HL-60 (cell line): ENCODE measurements around the gene TBC1D14.

Experiments used
- CTCF ChIP-seq: IDR thresholded peaks from one replicate; pipeline ENCODE4 v1.5.1; 2011; ENCODE audit warnings: low read length, control low read depth, inconsistent platforms; ENCODE audit not compliant: insufficient read depth
- GABPA ChIP-seq: IDR thresholded peaks from 2 replicates; pipeline ENCODE4 v1.6.1; 2012; ENCODE audit warnings: low read depth
- POLR2AphosphoS5 ChIP-seq: IDR thresholded peaks from 2 replicates; pipeline ENCODE4 v1.6.1; 2012; ENCODE audit warnings: low read depth
- REST ChIP-seq: IDR thresholded peaks from 2 replicates; pipeline ENCODE4 v1.6.1; 2012; ENCODE audit warnings: low read depth; ENCODE audit not compliant: insufficient replicate concordance

- TF ChIP-seq CTCF = no peak
- no peak for TF ChIP-seq GABPA
- TF ChIP-seq POLR2AphosphoS5 = no peak
- no peak for TF ChIP-seq REST
Measured at GRCh38 chr4:6972375-6972650, 62.7 kb downstream of the TBC1D14 start.
